Panc1 (cell line): ENCODE results near the gene FRMD1. TPM values are rescaled to one million over a fixed set of nuclear protein-coding genes. Genes with fewer than 3 reads are reported as not detected.

Experiments
- ATAC-seq: fragments of 200-7000 bp; cut with Tn5 transposase; 2 replicates; pipeline ENCODE4 v1.9.1; 2020; ENCODE audit warnings: mild to moderate bottlenecking, moderate library complexity
- BruUV-seq: library from RNA; stranded (reverse); fragments of 400-500 nt; replicated peaks from 2 replicates; lab custom pipeline; 2021; lab: Mats Ljungman, UMichigan
- CTCF ChIA-PET: fragments of 300-600 bp; sonication (Branson Sonifier 250); formaldehyde crosslinking; loops from one replicate; lab custom pipeline; 2022; ENCODE audit warnings: antibody characterized with exemption; lab: Charles Lee
- POLR2A ChIA-PET: fragments of 300-600 bp; sonication (Branson Sonifier 250); formaldehyde crosslinking; loops from one replicate; lab custom pipeline; 2022; ENCODE audit warnings: antibody characterized with exemption; lab: Charles Lee
- DNase-seq: peaks from one replicate; pipeline ENCODE4 v3.0.0-alpha.2; 2010; ENCODE audit warnings: low read depth, low spot score
- H3K27ac ChIP-seq: 2 replicates; pipeline ENCODE4 v1.5.1; 2011; ENCODE audit warnings: mild to moderate bottlenecking, low read length, inconsistent platforms
- H3K27me3 ChIP-seq: fragments of 200-500 bp; sonication (Bioruptor generic); 2 replicates; pipeline ENCODE4 v1.6.0; 2014; ENCODE audit warnings: low read length, inconsistent platforms; ENCODE audit not compliant: control insufficient read depth, insufficient read depth
- H3K36me3 ChIP-seq: fragments of 200-500 bp; sonication (Bioruptor generic); 2 replicates; pipeline ENCODE4 v1.5.1; 2014; ENCODE audit warnings: inconsistent platforms, mild to moderate bottlenecking, low read length, moderate library complexity; ENCODE audit not compliant: control insufficient read depth, insufficient read depth
- H3K4me1 ChIP-seq: 2 replicates; pipeline ENCODE4 v1.5.1; 2011; ENCODE audit warnings: inconsistent platforms, mild to moderate bottlenecking, low read length, moderate library complexity; ENCODE audit not compliant: control insufficient read depth, insufficient read depth
- H3K4me3 ChIP-seq, 2 experiments: 2 replicates each; pipeline ENCODE4 v1.5.1; 2011 to 2012; ENCODE audit warnings: low read depth in 2 of 2, low read length in 2 of 2, mild to moderate bottlenecking in 2 of 2, inconsistent platforms in 1 of 2, moderate library complexity in 1 of 2
- H3K9me3 ChIP-seq: fragments of 200-500 bp; sonication (Bioruptor generic); 2 replicates; pipeline ENCODE4 v1.5.1; 2014; ENCODE audit warnings: low read depth, mild to moderate bottlenecking, inconsistent platforms, low read length, moderate library complexity; ENCODE audit not compliant: control insufficient read depth, insufficient read depth
- POLR2AphosphoS5 ChIP-seq: IDR thresholded peaks from 2 replicates; pipeline ENCODE4 v1.6.1; 2012; ENCODE audit warnings: mild to moderate bottlenecking, low read depth, low read length, moderate library complexity
- SIN3A ChIP-seq: IDR thresholded peaks from 2 replicates; pipeline ENCODE4 v1.6.1; 2012; ENCODE audit warnings: low read depth, mild to moderate bottlenecking, low read length, moderate library complexity, borderline replicate concordance; ENCODE audit not compliant: insufficient read depth
- TCF7L2 ChIP-seq: IDR thresholded peaks from 2 replicates; pipeline ENCODE4 v1.6.1; 2011; ENCODE audit warnings: mild to moderate bottlenecking, low read depth, low read length, inconsistent platforms
- in situ Hi-C: cut with HindIII; loops from 2 replicates; pipeline ENCODE4 v1.10.0; 2016; ENCODE audit warnings: low sequenced_read_pairs, low pct_unique_long_range_greater_than_20kb
- intact Hi-C: fragments of 100-400 bp; cut with micrococcal nuclease; formaldehyde crosslinking; loops from one replicate; pipeline ENCODE4 v1.10.0; 2022; ENCODE audit not compliant: unreplicated experiment
- total RNA-seq: library from RNA; stranded (reverse); gene quantifications from one replicate; pipeline ENCODE4 v1.2.1, GENCODE V29; 2021; ENCODE audit not compliant: unreplicated experiment
- TF ChIP-seq, protein P1 (sequence below): fragments of 450-650 bp; IDR thresholded peaks from 2 replicates; pipeline ENCODE4 v1.5.1; 2017; ENCODE audit warnings: mild to moderate bottlenecking
- TF ChIP-seq, protein P2 (sequence below), 2 experiments: IDR thresholded peaks; 2 replicates each; pipeline ENCODE4 v1.6.1; 2011 to 2012; ENCODE audit warnings: low read depth in 2 of 2, control low read depth in 1 of 2, low read length in 1 of 2, mild to moderate bottlenecking in 1 of 2, moderate library complexity in 1 of 2; ENCODE audit not compliant: insufficient read depth in 1 of 2

FRMD1 gene
- total RNA-seq, 1 experiment from 2014 or later = 0.15 TPM

DNA sequence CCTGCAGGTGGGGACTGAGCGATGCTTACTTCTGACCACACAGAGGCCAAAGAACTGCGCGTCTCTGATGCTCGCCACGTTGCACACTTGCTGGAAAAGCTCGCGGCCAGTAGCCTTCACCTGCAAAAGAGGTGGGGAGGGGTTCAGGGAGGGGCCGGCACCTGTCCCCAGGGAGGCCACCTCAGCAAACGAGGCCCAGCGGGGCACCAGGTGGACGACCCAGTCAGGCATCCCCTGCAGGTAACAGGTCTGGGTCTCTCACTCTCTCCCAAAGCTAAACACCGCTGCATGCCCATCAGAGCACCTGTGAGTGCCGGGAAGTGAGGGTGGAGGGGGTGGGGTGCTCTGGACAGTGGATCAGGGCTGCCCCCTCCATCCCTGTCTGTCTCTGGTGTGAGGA, 3.8 kb downstream of the FRMD1 start:
- H3K9me3 ChIP-seq = no peaks in the 10 kb centered on the region
- no TSS peak for BruUV-seq
- TF ChIP-seq SIN3A = no peak
- TF ChIP-seq POLR2AphosphoS5 = no peak
- TF ChIP-seq, protein P1, sequence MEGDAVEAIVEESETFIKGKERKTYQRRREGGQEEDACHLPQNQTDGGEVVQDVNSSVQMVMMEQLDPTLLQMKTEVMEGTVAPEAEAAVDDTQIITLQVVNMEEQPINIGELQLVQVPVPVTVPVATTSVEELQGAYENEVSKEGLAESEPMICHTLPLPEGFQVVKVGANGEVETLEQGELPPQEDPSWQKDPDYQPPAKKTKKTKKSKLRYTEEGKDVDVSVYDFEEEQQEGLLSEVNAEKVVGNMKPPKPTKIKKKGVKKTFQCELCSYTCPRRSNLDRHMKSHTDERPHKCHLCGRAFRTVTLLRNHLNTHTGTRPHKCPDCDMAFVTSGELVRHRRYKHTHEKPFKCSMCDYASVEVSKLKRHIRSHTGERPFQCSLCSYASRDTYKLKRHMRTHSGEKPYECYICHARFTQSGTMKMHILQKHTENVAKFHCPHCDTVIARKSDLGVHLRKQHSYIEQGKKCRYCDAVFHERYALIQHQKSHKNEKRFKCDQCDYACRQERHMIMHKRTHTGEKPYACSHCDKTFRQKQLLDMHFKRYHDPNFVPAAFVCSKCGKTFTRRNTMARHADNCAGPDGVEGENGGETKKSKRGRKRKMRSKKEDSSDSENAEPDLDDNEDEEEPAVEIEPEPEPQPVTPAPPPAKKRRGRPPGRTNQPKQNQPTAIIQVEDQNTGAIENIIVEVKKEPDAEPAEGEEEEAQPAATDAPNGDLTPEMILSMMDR = no peak
- TF ChIP-seq TCF7L2 = no peak
- TF ChIP-seq, protein P2, sequence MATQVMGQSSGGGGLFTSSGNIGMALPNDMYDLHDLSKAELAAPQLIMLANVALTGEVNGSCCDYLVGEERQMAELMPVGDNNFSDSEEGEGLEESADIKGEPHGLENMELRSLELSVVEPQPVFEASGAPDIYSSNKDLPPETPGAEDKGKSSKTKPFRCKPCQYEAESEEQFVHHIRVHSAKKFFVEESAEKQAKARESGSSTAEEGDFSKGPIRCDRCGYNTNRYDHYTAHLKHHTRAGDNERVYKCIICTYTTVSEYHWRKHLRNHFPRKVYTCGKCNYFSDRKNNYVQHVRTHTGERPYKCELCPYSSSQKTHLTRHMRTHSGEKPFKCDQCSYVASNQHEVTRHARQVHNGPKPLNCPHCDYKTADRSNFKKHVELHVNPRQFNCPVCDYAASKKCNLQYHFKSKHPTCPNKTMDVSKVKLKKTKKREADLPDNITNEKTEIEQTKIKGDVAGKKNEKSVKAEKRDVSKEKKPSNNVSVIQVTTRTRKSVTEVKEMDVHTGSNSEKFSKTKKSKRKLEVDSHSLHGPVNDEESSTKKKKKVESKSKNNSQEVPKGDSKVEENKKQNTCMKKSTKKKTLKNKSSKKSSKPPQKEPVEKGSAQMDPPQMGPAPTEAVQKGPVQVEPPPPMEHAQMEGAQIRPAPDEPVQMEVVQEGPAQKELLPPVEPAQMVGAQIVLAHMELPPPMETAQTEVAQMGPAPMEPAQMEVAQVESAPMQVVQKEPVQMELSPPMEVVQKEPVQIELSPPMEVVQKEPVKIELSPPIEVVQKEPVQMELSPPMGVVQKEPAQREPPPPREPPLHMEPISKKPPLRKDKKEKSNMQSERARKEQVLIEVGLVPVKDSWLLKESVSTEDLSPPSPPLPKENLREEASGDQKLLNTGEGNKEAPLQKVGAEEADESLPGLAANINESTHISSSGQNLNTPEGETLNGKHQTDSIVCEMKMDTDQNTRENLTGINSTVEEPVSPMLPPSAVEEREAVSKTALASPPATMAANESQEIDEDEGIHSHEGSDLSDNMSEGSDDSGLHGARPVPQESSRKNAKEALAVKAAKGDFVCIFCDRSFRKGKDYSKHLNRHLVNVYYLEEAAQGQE (IDR thresholded peaks at IDR 0.05; ENCODE audit: insufficient read depth in 1 of 2, low read depth in 2 of 2, low read length in 1 of 2) = no peak
- H3K27me3 ChIP-seq = no peaks in the 10 kb centered on the region; the same call in 1 of the 2 replicates
- CTCF ChIA-PET = no interaction called here
- H3K4me3 ChIP-seq = no peak overlapping the region
- in situ Hi-C loops (no loop called here), intact Hi-C loops (no loop called here)
- ATAC-seq = no peak
- no peak overlapping the region for H3K27ac ChIP-seq
- POLR2A ChIA-PET = no interaction called here
- no peaks in the 10 kb centered on the region for H3K36me3 ChIP-seq
- H3K4me1 ChIP-seq = peaks cover 9% of the 10 kb centered on the region
- no peak for DNase-seq

DNA sequence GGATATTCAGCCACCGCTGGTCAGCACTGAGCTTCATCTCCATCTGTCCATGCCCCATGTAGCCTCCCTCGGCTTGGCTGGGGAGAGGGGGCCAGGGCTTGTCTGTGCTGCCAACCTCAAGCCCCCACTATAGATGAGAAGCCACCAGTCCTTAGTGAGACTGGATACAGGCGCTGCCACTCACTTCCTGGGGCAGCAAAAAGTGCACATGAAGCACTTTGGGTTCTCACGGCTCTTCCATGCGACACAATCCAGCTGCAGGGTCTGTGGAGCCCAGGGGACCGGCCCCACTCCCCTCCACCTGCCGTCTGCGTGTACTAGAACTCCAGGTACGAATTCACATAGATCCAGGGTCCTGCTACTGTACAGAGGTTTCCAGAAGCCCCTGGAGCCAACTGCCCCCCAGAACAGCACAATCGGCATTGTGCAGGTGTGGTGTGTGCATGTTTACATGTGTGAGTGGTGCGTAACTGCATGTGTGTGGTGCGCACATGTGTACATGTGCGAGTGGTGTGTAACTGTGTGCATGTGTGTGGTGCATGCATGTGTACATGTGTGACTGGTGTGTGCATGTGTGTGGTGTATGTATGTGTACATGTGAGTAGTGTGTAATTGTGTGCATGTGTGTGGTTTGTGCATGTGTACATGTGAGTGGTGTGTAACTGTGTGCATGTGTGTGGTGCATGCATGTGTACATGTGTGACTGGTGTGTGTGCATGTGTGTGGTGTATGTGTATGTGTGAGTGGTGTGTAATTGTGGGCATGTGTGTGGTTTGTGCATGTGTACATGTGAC, 4.9 kb downstream of the FRMD1 start:
- Histone ChIP-seq H3K4me1 (peaks cover 8% of the 10 kb centered on the region), H3K27me3 (no peaks in the 10 kb centered on the region; the same call in 1 of the 2 replicates), H3K4me3 (no peak overlapping the region), H3K9me3 (no peaks in the 10 kb centered on the region), H3K27ac (no peak overlapping the region), H3K36me3 (no peaks in the 10 kb centered on the region)
- ChIA-PET POLR2A (no interaction called here), CTCF (no interaction called here)
- no peak for TF ChIP-seq TCF7L2
- no peak for TF ChIP-seq POLR2AphosphoS5
- TF ChIP-seq, protein P2 (IDR thresholded peaks at IDR 0.05; ENCODE audit: insufficient read depth in 1 of 2, low read depth in 2 of 2, low read length in 1 of 2) = no peak
- TF ChIP-seq, protein P1 = no peak
- TF ChIP-seq SIN3A = no peak
- BruUV-seq = no TSS peak
- no peak for ATAC-seq
- intact Hi-C loops = no loop called here
- no peak for DNase-seq
- in situ Hi-C loops = no loop called here
